ENCODE measurements around the gene PTPRM.

The PTPRM gene

GRCh38 chr18:7772951-7773350, 205.8 kb downstream of the PTPRM start:
- ATAC-seq: no peak

DNA sequence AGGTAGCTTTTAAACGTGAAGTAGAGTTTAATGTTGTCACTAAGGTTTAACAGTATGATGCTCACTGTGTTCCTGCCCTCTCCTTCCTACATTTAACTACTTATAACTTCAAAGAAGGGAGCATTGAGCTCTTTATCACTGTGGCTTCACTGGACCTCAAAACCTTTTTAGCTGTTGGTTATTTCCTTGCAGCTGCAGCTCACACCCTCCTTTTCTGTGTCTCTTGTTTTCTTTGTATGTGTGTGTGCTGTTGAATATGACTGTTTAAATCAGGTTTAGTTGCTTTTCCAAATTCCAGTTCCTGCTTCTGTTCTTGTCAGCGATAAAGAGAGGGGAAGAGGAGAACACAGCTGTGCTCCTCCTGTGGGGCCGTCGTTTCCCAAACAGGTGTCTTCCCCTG, 208.0 kb downstream of the PTPRM start:
- no peak for ATAC-seq
- TF ChIP-seq CREB5 (CRISPR knock-in tag; IDR thresholded peaks at IDR 0.05; ENCODE audit: low read depth): no peak

More at GRCh38 chr18:7772951-7773350, 205.8 kb downstream of the PTPRM start:
- TF ChIP-seq RARB (CRISPR knock-in tag; IDR thresholded peaks at IDR 0.05) (no peak), ZNF8 (CRISPR knock-in tag; IDR thresholded peaks at IDR 0.05) (no peak), TCF4 (CRISPR knock-in tag; IDR thresholded peaks at IDR 0.05; ENCODE audit: borderline replicate concordance) (no peak), PATZ1 (CRISPR knock-in tag; IDR thresholded peaks at IDR 0.05; ENCODE audit: borderline replicate concordance) (no peak), GLIS3 (CRISPR knock-in tag; IDR thresholded peaks at IDR 0.05) (no peak), ZNF70 (CRISPR knock-in tag; IDR thresholded peaks at IDR 0.05) (no peak), ZC3H10 (CRISPR knock-in tag; IDR thresholded peaks at IDR 0.05) (no peak), ZFP3 (CRISPR knock-in tag; IDR thresholded peaks at IDR 0.05) (no peak), ISL1 (CRISPR knock-in tag; IDR thresholded peaks at IDR 0.05) (no peak), CSDC2 (CRISPR knock-in tag; IDR thresholded peaks at IDR 0.05) (no peak), PPARA (CRISPR knock-in tag; IDR thresholded peaks at IDR 0.05; ENCODE audit: borderline replicate concordance) (no peak), SNAI2 (CRISPR knock-in tag; IDR thresholded peaks at IDR 0.05) (no peak), TOX (CRISPR knock-in tag; IDR thresholded peaks at IDR 0.05; ENCODE audit: borderline replicate concordance) (no peak), ESRRG (CRISPR knock-in tag; IDR thresholded peaks at IDR 0.05) (no peak), ZFP30 (CRISPR knock-in tag; IDR thresholded peaks at IDR 0.05) (no peak), BACH2 (CRISPR knock-in tag; IDR thresholded peaks at IDR 0.05; ENCODE audit: borderline replicate concordance) (no peak)
- TF ChIP-seq, protein P1, sequence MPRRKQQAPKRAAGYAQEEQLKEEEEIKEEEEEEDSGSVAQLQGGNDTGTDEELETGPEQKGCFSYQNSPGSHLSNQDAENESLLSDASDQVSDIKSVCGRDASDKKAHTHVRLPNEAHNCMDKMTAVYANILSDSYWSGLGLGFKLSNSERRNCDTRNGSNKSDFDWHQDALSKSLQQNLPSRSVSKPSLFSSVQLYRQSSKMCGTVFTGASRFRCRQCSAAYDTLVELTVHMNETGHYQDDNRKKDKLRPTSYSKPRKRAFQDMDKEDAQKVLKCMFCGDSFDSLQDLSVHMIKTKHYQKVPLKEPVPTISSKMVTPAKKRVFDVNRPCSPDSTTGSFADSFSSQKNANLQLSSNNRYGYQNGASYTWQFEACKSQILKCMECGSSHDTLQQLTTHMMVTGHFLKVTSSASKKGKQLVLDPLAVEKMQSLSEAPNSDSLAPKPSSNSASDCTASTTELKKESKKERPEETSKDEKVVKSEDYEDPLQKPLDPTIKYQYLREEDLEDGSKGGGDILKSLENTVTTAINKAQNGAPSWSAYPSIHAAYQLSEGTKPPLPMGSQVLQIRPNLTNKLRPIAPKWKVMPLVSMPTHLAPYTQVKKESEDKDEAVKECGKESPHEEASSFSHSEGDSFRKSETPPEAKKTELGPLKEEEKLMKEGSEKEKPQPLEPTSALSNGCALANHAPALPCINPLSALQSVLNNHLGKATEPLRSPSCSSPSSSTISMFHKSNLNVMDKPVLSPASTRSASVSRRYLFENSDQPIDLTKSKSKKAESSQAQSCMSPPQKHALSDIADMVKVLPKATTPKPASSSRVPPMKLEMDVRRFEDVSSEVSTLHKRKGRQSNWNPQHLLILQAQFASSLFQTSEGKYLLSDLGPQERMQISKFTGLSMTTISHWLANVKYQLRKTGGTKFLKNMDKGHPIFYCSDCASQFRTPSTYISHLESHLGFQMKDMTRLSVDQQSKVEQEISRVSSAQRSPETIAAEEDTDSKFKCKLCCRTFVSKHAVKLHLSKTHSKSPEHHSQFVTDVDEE (CRISPR knock-in tag; IDR thresholded peaks at IDR 0.05): no peak
- TF ChIP-seq, protein P2, sequence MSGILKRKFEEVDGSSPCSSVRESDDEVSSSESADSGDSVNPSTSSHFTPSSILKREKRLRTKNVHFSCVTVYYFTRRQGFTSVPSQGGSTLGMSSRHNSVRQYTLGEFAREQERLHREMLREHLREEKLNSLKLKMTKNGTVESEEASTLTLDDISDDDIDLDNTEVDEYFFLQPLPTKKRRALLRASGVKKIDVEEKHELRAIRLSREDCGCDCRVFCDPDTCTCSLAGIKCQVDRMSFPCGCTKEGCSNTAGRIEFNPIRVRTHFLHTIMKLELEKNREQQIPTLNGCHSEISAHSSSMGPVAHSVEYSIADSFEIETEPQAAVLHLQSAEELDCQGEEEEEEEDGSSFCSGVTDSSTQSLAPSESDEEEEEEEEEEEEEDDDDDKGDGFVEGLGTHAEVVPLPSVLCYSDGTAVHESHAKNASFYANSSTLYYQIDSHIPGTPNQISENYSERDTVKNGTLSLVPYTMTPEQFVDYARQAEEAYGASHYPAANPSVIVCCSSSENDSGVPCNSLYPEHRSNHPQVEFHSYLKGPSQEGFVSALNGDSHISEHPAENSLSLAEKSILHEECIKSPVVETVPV (CRISPR knock-in tag; IDR thresholded peaks at IDR 0.05): no peak
- TF ChIP-seq, protein P3, sequence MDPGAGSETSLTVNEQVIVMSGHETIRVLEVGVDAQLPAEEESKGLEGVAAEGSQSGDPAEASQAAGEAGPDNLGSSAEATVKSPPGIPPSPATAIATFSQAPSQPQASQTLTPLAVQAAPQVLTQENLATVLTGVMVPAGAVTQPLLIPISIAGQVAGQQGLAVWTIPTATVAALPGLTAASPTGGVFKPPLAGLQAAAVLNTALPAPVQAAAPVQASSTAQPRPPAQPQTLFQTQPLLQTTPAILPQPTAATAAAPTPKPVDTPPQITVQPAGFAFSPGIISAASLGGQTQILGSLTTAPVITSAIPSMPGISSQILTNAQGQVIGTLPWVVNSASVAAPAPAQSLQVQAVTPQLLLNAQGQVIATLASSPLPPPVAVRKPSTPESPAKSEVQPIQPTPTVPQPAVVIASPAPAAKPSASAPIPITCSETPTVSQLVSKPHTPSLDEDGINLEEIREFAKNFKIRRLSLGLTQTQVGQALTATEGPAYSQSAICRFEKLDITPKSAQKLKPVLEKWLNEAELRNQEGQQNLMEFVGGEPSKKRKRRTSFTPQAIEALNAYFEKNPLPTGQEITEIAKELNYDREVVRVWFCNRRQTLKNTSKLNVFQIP (CRISPR knock-in tag; IDR thresholded peaks at IDR 0.05; ENCODE audit: borderline replicate concordance, low read depth): no peak

- no peak for TF ChIP-seq CREB5 (CRISPR knock-in tag; IDR thresholded peaks at IDR 0.05; ENCODE audit: low read depth)
- TF ChIP-seq, protein P3 (CRISPR knock-in tag; IDR thresholded peaks at IDR 0.05; ENCODE audit: borderline replicate concordance, low read depth): no peak
- TF ChIP-seq GLIS3 (CRISPR knock-in tag; IDR thresholded peaks at IDR 0.05): no peak
- TF ChIP-seq ZNF70 (CRISPR knock-in tag; IDR thresholded peaks at IDR 0.05): no peak
- no peak for ATAC-seq
These were observed 208.7 kb downstream of the PTPRM start for GRCh38 chr18:7775843-7776242.

Data from SK-N-SH treated with all-trans-retinoic acid at 6 μM for 48 hours (cell line).